Calu3 (cell line): ENCODE measurements around the gene SLX9. TPM values are rescaled to one million over a fixed set of nuclear protein-coding genes. Genes with fewer than 3 reads are reported as not detected.

ENCODE experiments used
- BruUV-seq: library from RNA; stranded (reverse); fragments of 400-500 nt; replicated peaks from 2 replicates; lab custom pipeline; 2021; lab: Mats Ljungman, UMichigan
- CTCF ChIA-PET: fragments of 300-600 bp; sonication (Branson Sonifier 250); formaldehyde crosslinking; loops from one replicate; lab custom pipeline; 2022; ENCODE audit warnings: antibody characterized with exemption; lab: Charles Lee
- DNase-seq: peaks from one replicate; pipeline ENCODE4 v3.0.0; 2022
- H3K27ac Mint-ChIP-seq: one replicate; pipeline ENCODE4 v1.8.0; 2022; ENCODE audit warnings: mixed read lengths; ENCODE audit not compliant: unreplicated experiment
- H3K27me3 Mint-ChIP-seq: one replicate; pipeline ENCODE4 v1.8.0; 2022; ENCODE audit warnings: mixed read lengths; ENCODE audit not compliant: unreplicated experiment
- H3K36me3 Mint-ChIP-seq: one replicate; pipeline ENCODE4 v1.8.0; 2022; ENCODE audit warnings: mild to moderate bottlenecking, moderate library complexity, mixed read lengths; ENCODE audit not compliant: insufficient read depth, unreplicated experiment
- H3K4me1 Mint-ChIP-seq: one replicate; pipeline ENCODE4 v1.8.0; 2022; ENCODE audit warnings: mild to moderate bottlenecking, low read depth, mixed read lengths; ENCODE audit not compliant: unreplicated experiment
- H3K4me3 Mint-ChIP-seq: one replicate; pipeline ENCODE4 v1.8.0; 2022; ENCODE audit warnings: mild to moderate bottlenecking, low read depth, moderate library complexity, mixed read lengths; ENCODE audit not compliant: unreplicated experiment
- H3K9me3 Mint-ChIP-seq: one replicate; pipeline ENCODE4 v1.8.0; 2022; ENCODE audit warnings: low read depth, mixed read lengths; ENCODE audit not compliant: unreplicated experiment
- CTCF ChIP-seq: fragments of 200-600 bp; IDR thresholded peaks from one replicate; pipeline ENCODE4 v1.8.0; 2022; ENCODE audit warnings: antibody characterized with exemption; ENCODE audit not compliant: unreplicated experiment
- intact Hi-C: fragments of 100-400 bp; cut with micrococcal nuclease; formaldehyde crosslinking; loops from one replicate; pipeline ENCODE4 v1.10.0; 2022; ENCODE audit not compliant: unreplicated experiment
- total RNA-seq: library from RNA; stranded (reverse); gene quantifications from 2 replicates; pipeline ENCODE4 v1.2.3, GENCODE V29; 2022

Gene SLX9
- total RNA-seq, 1 experiment from 2014 or later: 24.6 TPM

- CTCF ChIA-PET: no interaction called here
- Mint-ChIP-seq H3K27me3 (peaks cover 12% of the 10 kb centered on the region), H3K9me3 (no peaks in the 10 kb centered on the region), H3K4me3 (no peak overlapping the region), H3K4me1 (no peaks in the 10 kb centered on the region), H3K27ac (no peak overlapping the region), H3K36me3 (no peaks in the 10 kb centered on the region)
- no peak for DNase-seq
- intact Hi-C loops: no loop called here
- no peak for TF ChIP-seq CTCF
- no TSS peak for BruUV-seq
These were observed 52.0 kb downstream of the SLX9 start for GRCh38 chr21:44991538-44992483.

GRCh38 chr21:44992608-44993031 is 52.8 kb downstream of the SLX9 start:
- CTCF ChIA-PET: no interaction called here
- BruUV-seq: no TSS peak
- intact Hi-C loops: no loop called here
- Mint-ChIP-seq H3K36me3 (no peaks in the 10 kb centered on the region), H3K4me1 (no peaks in the 10 kb centered on the region), H3K4me3 (no peak overlapping the region), H3K27me3 (peaks cover 16% of the 10 kb centered on the region), H3K27ac (no peak overlapping the region), H3K9me3 (no peaks in the 10 kb centered on the region)
- DNase-seq: no peak
- no peak for TF ChIP-seq CTCF

GRCh38 chr21:44993321-44994046 is 53.7 kb downstream of the SLX9 start:
- intact Hi-C loops: no loop called here
- CTCF ChIA-PET: no interaction called here
- no peak for DNase-seq
- Mint-ChIP-seq H3K27ac (no peak overlapping the region), H3K9me3 (no peaks in the 10 kb centered on the region), H3K27me3 (peaks cover 16% of the 10 kb centered on the region), H3K4me3 (no peak overlapping the region), H3K36me3 (no peaks in the 10 kb centered on the region), H3K4me1 (no peaks in the 10 kb centered on the region)
- BruUV-seq: no TSS peak
- no peak for TF ChIP-seq CTCF

GRCh38 chr21:44994047-44994694 is 54.3 kb downstream of the SLX9 start:
- no TSS peak for BruUV-seq
- peaks cover 22% of the 10 kb centered on the region for H3K27me3 Mint-ChIP-seq
- H3K27ac Mint-ChIP-seq: no peak overlapping the region
- H3K4me3 Mint-ChIP-seq: no peak overlapping the region
- no peak for TF ChIP-seq CTCF
- no peak for DNase-seq
- intact Hi-C loops: no loop called here
- CTCF ChIA-PET: no interaction called here
- no peaks in the 10 kb centered on the region for H3K4me1 Mint-ChIP-seq
- H3K9me3 Mint-ChIP-seq: no peaks in the 10 kb centered on the region
- no peaks in the 10 kb centered on the region for H3K36me3 Mint-ChIP-seq
